Gastrocnemius medialis (tissue), 4 donors: ENCODE results near the gene MTARC2. TPM values are rescaled to one million over a fixed set of nuclear protein-coding genes. Genes with fewer than 3 reads are reported as not detected.
A peak's percentile ranks its signal among the peaks of the same experiment; 100 is the strongest.

Experiments
- ATAC-seq, 2 donors: fragments of 150-250 bp; one replicate each; pipeline ENCODE4 v1.9.1; 2016
- DNase-seq, 2 donors: peaks; one replicate each; pipeline ENCODE4 v3.0.0-alpha.2; 2019
- H3K27ac ChIP-seq, 4 donors: fragments of 200-600 bp; sonication (generic); 1 replicate in 1 of 4; 2 replicates in 3 of 4; pipeline ENCODE4 v1.5.1; 2016 to 2018; ENCODE audit warnings: mild to moderate bottlenecking in 2 of 4, moderate library complexity in 1 of 4
- H3K27me3 ChIP-seq, 3 donors: fragments of 200-600 bp; sonication (generic) in 2 of 3; 1 replicate in 1 of 3; 2 replicates in 2 of 3; pipeline versions ENCODE4 v1.5.1 to v1.6.0; 2016 to 2019; ENCODE audit warnings: mild to moderate bottlenecking in 1 of 3, moderate library complexity in 1 of 3
- H3K36me3 ChIP-seq, 2 donors: fragments of 200-600 bp; sonication (generic) in 1 of 2; one replicate each; pipeline ENCODE4 v1.5.1; 2017 to 2018
- H3K4me1 ChIP-seq, 2 donors: fragments of 200-600 bp; sonication (generic) in 1 of 2; one replicate each; pipeline ENCODE4 v1.5.1; 2016 to 2017; ENCODE audit warnings: mild to moderate bottlenecking in 2 of 2
- H3K4me3 ChIP-seq, 4 donors: fragments of 200-600 bp; sonication (generic) in 3 of 4; 1 replicate in 1 of 4; 2 replicates in 3 of 4; pipeline ENCODE4 v1.5.1; 2016 to 2019; ENCODE audit warnings: mild to moderate bottlenecking in 2 of 4
- H3K9me3 ChIP-seq, 3 donors: fragments of 200-600 bp; sonication (generic) in 2 of 3; 1 replicate in 1 of 3; 2 replicates in 2 of 3; pipeline ENCODE4 v1.5.1; 2016 to 2019
- CTCF ChIP-seq, 5 experiments: fragments of 450-650 bp in 3 of 5; fragments of 200-600 bp in 2 of 5; sonication (generic) in 2 of 5; IDR thresholded peaks in 4 of 5; conservative IDR thresholded peaks in 1 of 5; 1 replicate in 4 of 5; 2 replicates in 1 of 5; pipeline ENCODE4 v1.5.1; 2016 to 2019; ENCODE audit warnings: antibody characterized with exemption in 5 of 5, mild to moderate bottlenecking in 3 of 5, moderate library complexity in 3 of 5
- POLR2A ChIP-seq, 2 donors: fragments of 450-650 bp; IDR thresholded peaks; one replicate each; pipeline ENCODE4 v1.6.1; 2017; ENCODE audit warnings: antibody characterized with exemption in 2 of 2, mild to moderate bottlenecking in 2 of 2, moderate library complexity in 2 of 2
- in situ Hi-C, 4 donors: fragments of 200-750 bp; cut with MboI; loops; one replicate each; pipeline versions ENCODE4 v1.15.0 to v1.8.0; 2017; ENCODE audit warnings: low sequenced_read_pairs in 4 of 4
- intact Hi-C: fragments of 100-400 bp; cut with DNase I; formaldehyde crosslinking; loops from one replicate; pipeline ENCODE4 v1.15.1; 2023; ENCODE audit warnings: low total_unique reads
- total RNA-seq, 4 donors: library from RNA; depleted of rRNA; stranded (reverse); fragments of >200 nt; gene quantifications; one replicate each; pipeline versions ENCODE4 v1.1.0 to v1.2.3, GENCODE V29; 2016

Gene MTARC2
- total RNA-seq, 4 donors from 2014 or later = 5.8 to 12.0 (median 7.3) TPM

DNA sequence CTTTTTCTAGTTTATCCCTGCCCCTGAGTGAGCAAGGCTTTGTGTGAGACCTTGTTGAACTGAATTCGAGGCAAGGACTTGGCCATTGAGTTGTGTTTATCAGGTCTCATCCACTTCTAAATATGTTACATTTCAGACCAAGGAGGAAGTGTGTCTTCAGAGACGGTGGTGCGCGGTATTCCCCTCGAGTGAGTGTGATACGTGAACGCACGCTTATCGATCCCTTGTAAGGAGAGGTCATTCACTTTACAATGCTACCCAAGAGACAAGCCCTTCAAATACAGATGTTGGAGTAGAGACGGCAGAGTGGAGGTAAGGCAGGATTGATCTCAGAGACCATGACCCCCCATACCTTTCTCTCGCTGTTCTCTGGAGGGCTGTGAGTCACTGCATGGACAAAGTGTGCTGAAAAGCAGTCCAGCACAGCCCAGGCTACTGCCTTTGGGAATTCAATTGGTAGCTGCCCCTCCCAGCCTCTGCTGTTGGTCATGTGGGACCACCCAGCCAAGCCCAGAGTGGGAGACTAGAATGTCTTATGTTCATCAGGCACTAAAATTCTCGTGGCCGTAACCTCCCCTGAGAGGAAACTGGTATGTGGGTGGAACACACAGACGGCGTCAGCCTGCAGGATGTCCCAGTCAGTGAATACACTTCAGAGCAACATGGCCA lies 22.3 kb downstream of the MTARC2 start:
- no peak overlapping the region for H3K4me3 ChIP-seq
- TF ChIP-seq CTCF (IDR thresholded peaks at IDR 0.05 in 4 of 5, conservative IDR thresholded peaks at IDR 0.05 in 1 of 5) (no peak), POLR2A (IDR thresholded peaks at IDR 0.05) (no peak)
- H3K4me1 ChIP-seq = peaks cover 6 to 15% of the 10 kb centered on the region in 2 donors
- H3K9me3 ChIP-seq = no peaks in the 10 kb centered on the region
- in situ Hi-C loops = loop anchor here in 1 of 4 donors (10.0 kb wide), 1 partner anchor 86 kb away; no protein-coding TSS in a partner anchor
- intact Hi-C loops = no loop called here
- ATAC-seq (no peak), DNase-seq (no peak)
- H3K36me3 ChIP-seq = peaks cover 0 to 6% of the 10 kb centered on the region in 2 donors
- H3K27ac ChIP-seq = no peak overlapping the region
- no peaks in the 10 kb centered on the region for H3K27me3 ChIP-seq

DNA sequence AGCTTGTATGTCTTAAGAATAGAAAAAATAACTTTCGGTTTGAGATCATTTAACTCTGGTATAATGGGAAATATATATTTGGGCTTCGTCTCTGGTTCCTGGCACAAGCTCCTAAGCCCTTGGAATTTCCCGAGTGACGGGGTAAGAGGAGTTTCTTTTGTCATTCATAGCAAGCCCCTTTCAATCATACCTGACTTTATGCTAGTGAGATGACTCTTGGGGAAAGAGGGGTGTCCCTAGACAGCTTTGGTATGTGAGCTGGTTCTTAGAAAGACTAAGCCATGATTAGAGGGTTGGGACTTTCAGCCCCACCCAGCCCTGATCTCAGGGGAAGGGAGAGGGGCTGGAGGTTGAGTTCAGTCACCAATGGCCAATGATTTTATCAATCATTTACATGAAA lies 24.7 kb downstream of the MTARC2 start:
- Histone ChIP-seq H3K4me3 (no peak overlapping the region), H3K27me3 (no peaks in the 10 kb centered on the region), H3K27ac (no peak overlapping the region), H3K36me3 (peaks cover 0 to 6% of the 10 kb centered on the region in 2 donors), H3K9me3 (no peaks in the 10 kb centered on the region), H3K4me1 (peaks cover 7 to 13% of the 10 kb centered on the region in 2 donors)
- intact Hi-C loops = no loop called here
- TF ChIP-seq POLR2A (IDR thresholded peaks at IDR 0.05) = no peak
- TF ChIP-seq CTCF (IDR thresholded peaks at IDR 0.05 in 4 of 5, conservative IDR thresholded peaks at IDR 0.05 in 1 of 5) = no peak
- ATAC-seq (no peak), DNase-seq (no peak)
- in situ Hi-C loops = loop anchor here in 1 of 4 donors (10.0 kb wide), 1 partner anchor 88 kb away; no protein-coding TSS in a partner anchor

DNA sequence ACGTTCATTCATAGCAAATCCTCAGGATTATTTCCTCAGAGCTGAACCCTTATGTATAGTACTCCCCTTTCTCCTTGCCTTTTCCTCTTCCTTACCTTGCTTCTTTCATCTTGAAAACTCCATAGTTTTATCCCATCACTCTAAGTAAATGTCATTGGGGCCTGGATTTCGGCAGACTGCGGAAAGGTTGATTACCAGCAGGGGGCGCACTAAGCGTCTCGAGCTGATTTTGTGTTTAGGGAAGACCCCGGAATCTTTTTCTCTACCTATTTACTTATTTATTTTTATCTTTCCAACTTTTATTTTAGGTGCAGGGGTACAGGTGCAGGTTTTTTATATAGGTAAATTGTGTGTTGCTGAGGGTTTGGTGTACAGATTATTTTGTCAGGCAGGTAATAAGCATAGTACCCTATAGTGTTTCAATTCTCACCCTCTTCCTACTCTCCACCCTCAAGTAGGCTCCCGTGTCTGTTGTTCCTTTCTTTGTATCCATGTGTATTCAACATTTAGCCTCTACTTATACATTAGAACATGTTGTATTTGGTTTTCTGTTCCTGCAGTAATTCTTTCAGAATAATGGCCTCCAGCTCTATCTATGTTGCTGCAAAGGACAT lies 27.2 kb downstream of the MTARC2 start:
- peak in 1 of 2 donors; percentile 29 for ATAC-seq
- DNase-seq = no peak
- in situ Hi-C loops = loop anchor here in 3 of 4 donors (5.0 to 25.0 kb wide), 3 partner anchors 88 to 488 kb away; no protein-coding TSS in a partner anchor
- Histone ChIP-seq H3K36me3 (peaks cover 0 to 6% of the 10 kb centered on the region in 2 donors), H3K27me3 (no peaks in the 10 kb centered on the region), H3K4me1 (peaks cover 0 to 13% of the 10 kb centered on the region in 2 donors), H3K4me3 (no peak overlapping the region), H3K27ac (no peak overlapping the region), H3K9me3 (no peaks in the 10 kb centered on the region)
- TF ChIP-seq CTCF (IDR thresholded peaks at IDR 0.05 in 4 of 5, conservative IDR thresholded peaks at IDR 0.05 in 1 of 5) (peak; percentile 33 to 86 (median 63)), POLR2A (IDR thresholded peaks at IDR 0.05) (no peak)
- intact Hi-C loops = loop anchor here (5.0 kb wide), 1 partner anchor 558 kb away; no protein-coding TSS in a partner anchor

DNA sequence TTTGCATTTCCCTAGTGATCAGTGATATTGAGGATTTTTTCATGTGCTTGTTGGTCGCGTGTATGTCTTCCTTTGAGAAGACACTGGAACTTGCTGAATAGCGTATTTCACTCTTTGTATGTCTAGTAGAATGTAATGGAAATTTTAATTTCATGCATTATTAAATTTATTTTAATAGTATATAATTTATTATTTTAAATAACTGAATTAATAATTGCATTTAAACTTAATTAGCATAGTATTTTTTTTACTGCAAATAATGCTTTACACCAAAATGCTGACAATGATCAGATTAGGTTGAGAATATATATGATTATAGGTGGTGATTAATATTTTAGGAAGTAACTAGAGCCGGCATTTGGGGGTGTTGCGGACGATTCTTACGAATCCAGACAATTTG lies 28.1 kb downstream of the MTARC2 start:
- Histone ChIP-seq H3K27me3 (no peaks in the 10 kb centered on the region), H3K36me3 (no peaks in the 10 kb centered on the region), H3K4me1 (peaks cover 0 to 13% of the 10 kb centered on the region in 2 donors), H3K9me3 (no peaks in the 10 kb centered on the region), H3K27ac (no peak overlapping the region), H3K4me3 (no peak overlapping the region)
- ATAC-seq (no peak), DNase-seq (no peak)
- intact Hi-C loops (loop anchor here (1.0 to 5.0 kb wide), 2 partner anchors 96 to 559 kb away; no protein-coding TSS in a partner anchor), in situ Hi-C loops (loop anchor here in 3 of 4 donors (5.0 to 25.0 kb wide), 3 partner anchors 89 to 489 kb away; no protein-coding TSS in a partner anchor)
- no peak for TF ChIP-seq POLR2A (IDR thresholded peaks at IDR 0.05)
